BE2C (cell line): Measurements from ENCODE around the gene CABLES1.

Experiments
- DNase-seq: peaks from one replicate; pipeline ENCODE4 v3.0.0-alpha.2; 2020
- H3K27me3 ChIP-seq: fragments of 250-450 bp; sonication (Bioruptor Pico); 2 replicates; pipeline ENCODE4 v1.5.1; 2020; ENCODE audit warnings: mild to moderate bottlenecking
- H3K36me3 ChIP-seq: fragments of 250-450 bp; sonication (Bioruptor Pico); 2 replicates; pipeline ENCODE4 v1.5.1; 2020; ENCODE audit warnings: mild to moderate bottlenecking
- H3K4me1 ChIP-seq: fragments of 250-450 bp; sonication (Bioruptor Pico); 2 replicates; pipeline ENCODE4 v1.5.1; 2020
- H3K4me3 ChIP-seq: 2 replicates; pipeline ENCODE4 v1.5.1; 2011; ENCODE audit warnings: low read depth, low read length
- H3K9me3 ChIP-seq: fragments of 250-450 bp; sonication (Bioruptor Pico); 2 replicates; pipeline ENCODE4 v1.5.1; 2020
- TF ChIP-seq, protein P1 (sequence below): IDR thresholded peaks from 2 replicates; pipeline ENCODE4 v1.5.1; 2012; ENCODE audit warnings: mild to moderate bottlenecking, low read depth, low read length

CABLES1 gene

GRCh38 chr18:23198217-23198845, 63.0 kb downstream of the CABLES1 start:
- DNase-seq: no peak
- Histone ChIP-seq H3K36me3 (no peaks in the 10 kb centered on the region), H3K4me1 (peaks cover 3% of the 10 kb centered on the region), H3K9me3 (no peaks in the 10 kb centered on the region), H3K4me3 (no peak overlapping the region), H3K27me3 (no peaks in the 10 kb centered on the region)
- TF ChIP-seq, protein P1, sequence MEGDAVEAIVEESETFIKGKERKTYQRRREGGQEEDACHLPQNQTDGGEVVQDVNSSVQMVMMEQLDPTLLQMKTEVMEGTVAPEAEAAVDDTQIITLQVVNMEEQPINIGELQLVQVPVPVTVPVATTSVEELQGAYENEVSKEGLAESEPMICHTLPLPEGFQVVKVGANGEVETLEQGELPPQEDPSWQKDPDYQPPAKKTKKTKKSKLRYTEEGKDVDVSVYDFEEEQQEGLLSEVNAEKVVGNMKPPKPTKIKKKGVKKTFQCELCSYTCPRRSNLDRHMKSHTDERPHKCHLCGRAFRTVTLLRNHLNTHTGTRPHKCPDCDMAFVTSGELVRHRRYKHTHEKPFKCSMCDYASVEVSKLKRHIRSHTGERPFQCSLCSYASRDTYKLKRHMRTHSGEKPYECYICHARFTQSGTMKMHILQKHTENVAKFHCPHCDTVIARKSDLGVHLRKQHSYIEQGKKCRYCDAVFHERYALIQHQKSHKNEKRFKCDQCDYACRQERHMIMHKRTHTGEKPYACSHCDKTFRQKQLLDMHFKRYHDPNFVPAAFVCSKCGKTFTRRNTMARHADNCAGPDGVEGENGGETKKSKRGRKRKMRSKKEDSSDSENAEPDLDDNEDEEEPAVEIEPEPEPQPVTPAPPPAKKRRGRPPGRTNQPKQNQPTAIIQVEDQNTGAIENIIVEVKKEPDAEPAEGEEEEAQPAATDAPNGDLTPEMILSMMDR: no peak

DNA sequence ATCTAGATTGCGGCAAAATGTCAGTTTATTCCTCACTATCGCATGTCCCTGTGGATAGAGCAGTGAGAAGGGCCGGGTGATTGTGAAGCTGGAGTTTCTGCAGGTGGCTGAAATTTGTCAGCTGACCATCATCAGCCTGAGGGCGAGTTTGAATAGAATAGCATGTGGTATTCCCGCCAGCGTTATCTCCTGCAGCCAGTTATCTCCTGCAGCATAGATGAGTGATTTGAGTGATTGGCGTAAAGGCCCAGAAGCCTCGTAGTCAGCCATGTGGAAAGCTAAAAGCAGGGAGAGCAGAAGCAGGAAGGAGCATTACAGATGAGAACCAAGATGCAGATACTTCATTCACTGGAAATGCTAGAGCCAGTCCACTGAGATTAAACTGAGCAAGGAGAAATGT, 65.5 kb downstream of the CABLES1 start:
- Histone ChIP-seq H3K4me1 (peaks cover 3% of the 10 kb centered on the region), H3K27me3 (no peaks in the 10 kb centered on the region), H3K4me3 (no peak overlapping the region), H3K36me3 (no peaks in the 10 kb centered on the region), H3K9me3 (no peaks in the 10 kb centered on the region)
- TF ChIP-seq, protein P1: no peak
- peak; percentile 69 for DNase-seq

DNA sequence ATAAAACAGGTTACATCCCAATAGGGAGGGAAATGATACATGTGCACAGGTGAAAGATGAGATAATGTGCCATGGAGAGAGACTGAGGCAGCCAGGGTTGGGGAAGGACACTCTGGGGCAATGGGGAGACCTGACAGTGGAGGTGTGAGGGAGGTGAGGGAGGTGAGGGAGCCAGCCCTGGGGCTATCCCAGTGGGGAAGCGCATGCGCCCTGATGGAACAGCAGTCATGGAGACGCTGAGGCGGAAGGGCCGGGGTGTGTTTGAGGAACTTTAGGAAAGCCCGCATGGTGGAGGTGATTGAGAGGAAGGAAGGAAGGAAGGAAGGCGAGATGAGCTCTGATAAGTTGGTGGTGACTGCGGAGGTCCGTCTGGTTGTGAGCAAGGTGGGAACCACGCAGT, 66.5 kb downstream of the CABLES1 start:
- H3K36me3 ChIP-seq: no peaks in the 10 kb centered on the region
- H3K4me3 ChIP-seq: no peak overlapping the region
- no peaks in the 10 kb centered on the region for H3K27me3 ChIP-seq
- peaks cover 3% of the 10 kb centered on the region for H3K4me1 ChIP-seq
- TF ChIP-seq, protein P1: no peak
- no peak for DNase-seq
- no peaks in the 10 kb centered on the region for H3K9me3 ChIP-seq

- H3K4me1 ChIP-seq: peaks cover 3% of the 10 kb centered on the region
- H3K36me3 ChIP-seq: no peaks in the 10 kb centered on the region
- no peaks in the 10 kb centered on the region for H3K27me3 ChIP-seq
- no peak for DNase-seq
- no peak overlapping the region for H3K4me3 ChIP-seq
- no peaks in the 10 kb centered on the region for H3K9me3 ChIP-seq
- TF ChIP-seq, protein P1: no peak
These were observed 68.7 kb downstream of the CABLES1 start for GRCh38 chr18:23203891-23204432.

DNA sequence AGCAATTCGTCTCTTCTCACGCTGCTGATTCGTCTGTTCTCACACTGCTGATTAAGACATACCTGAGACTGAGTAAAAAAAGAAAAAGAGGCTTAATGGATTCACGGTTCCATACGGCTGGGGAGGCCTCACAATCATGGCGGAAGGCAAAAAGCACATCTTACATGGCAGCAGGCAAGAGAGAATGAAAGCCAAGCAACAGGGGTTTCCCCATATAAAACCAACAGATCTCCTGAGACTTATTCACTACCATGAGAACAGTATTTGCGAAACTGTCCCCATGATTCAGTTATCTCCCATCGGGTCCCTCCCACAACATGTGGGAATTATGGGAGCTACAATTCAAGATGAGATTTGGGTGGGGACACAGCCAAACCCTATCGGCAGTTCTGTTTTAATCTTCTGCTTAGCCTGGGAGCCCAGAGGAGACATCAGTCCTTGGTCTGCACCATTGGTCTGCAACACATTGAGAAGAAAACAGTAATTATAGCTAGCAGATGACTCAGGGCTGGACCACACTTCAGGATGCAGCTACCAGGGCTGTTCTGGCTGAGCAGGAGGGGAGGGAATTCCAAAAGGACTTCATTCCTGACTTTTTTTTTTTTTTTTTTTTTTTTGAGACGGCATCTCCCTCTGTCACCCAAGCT, 69.4 kb downstream of the CABLES1 start:
- H3K36me3 ChIP-seq: no peaks in the 10 kb centered on the region
- peaks cover 3% of the 10 kb centered on the region for H3K4me1 ChIP-seq
- no peaks in the 10 kb centered on the region for H3K9me3 ChIP-seq
- no peak for DNase-seq
- no peak overlapping the region for H3K4me3 ChIP-seq
- H3K27me3 ChIP-seq: no peaks in the 10 kb centered on the region
- TF ChIP-seq, protein P1: no peak

DNA sequence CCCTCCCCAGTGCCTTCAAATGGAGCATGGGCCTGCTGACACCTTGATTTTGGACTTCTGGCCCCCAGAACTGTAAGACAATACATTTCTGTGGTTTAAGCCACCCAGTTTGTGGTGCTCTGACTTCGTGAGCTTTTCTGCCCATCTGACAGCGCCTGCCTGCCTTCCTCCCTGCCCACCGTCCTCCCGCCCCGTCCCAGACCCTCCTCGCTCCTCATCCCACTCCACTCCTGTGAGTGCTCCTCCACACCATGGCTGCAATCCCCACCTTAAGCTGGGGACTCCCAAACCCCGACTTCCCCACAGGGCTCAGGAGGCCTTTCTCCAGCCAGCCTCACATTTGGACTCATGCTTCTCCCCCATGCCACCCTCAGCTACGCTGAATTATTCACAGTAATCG, 70.7 kb downstream of the CABLES1 start:
- H3K4me1 ChIP-seq: peaks cover 3% of the 10 kb centered on the region

More for the DNA sequence above, 70.7 kb downstream of the CABLES1 start:
- Histone ChIP-seq H3K36me3 (no peaks in the 10 kb centered on the region), H3K4me3 (no peak overlapping the region), H3K27me3 (no peaks in the 10 kb centered on the region), H3K9me3 (no peaks in the 10 kb centered on the region)
- DNase-seq: no peak
- TF ChIP-seq, protein P1: no peak
